ENCODE measurements around the gene FMNL2.

FMNL2 gene

DNA sequence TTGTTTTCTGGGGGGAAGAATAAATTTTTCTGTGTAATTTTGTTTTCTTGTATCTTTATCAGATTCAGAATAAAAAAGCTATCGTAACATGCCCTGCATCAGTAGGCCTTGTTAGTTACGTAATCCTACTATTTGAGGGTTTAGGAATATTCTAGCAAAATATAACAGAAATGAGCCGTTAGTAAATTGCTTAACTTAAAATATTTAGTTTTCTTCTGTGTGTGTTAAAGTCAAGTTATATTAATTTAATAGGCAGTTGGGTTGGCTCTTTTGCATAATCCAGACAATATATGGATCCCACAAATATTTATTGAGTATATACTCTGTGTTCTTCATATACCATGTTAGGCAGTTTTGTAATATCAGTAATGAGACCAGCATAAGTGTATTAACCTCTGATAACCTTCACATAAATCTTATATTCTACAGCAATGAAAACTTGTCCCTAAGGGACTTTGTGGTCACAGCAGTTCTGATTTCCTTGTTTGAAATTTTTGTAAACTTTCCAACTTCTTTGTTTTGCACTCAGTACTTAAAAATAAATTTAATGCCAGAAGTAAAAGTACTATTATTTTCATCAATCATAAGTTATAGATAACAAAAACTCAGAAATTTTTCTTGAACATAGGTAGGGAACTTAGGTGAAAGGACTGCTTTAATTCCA is 151.9 kb downstream of the FMNL2 start:
- in situ Hi-C loops (cut with HindIII; ENCODE audit: low sequenced_read_pairs) = loop anchor here (10.0 kb wide), 1 partner anchor 132 kb away; no protein-coding TSS in a partner anchor

DNA sequence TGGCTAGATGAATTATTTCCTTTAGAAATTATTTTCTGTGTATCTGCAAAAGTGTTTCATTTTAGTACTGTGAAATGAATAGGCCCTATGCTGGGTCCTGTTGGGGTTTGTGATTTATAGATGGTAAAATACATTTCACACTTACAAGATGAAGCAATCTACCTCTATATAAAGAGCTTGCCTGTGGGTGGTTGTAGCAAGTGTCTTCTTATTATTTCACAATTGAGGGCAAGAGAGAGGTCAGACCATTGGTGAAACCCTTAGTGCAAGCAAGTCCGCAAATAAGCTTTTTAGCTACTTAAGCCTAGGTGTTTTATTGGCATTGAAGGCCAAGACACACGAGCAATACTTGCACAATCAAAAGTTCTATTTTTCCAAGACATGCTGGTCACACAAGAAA is 153.1 kb downstream of the FMNL2 start:
- in situ Hi-C loops (cut with HindIII; ENCODE audit: low sequenced_read_pairs) = loop anchor here (10.0 kb wide), 1 partner anchor 133 kb away; no protein-coding TSS in a partner anchor

DNA sequence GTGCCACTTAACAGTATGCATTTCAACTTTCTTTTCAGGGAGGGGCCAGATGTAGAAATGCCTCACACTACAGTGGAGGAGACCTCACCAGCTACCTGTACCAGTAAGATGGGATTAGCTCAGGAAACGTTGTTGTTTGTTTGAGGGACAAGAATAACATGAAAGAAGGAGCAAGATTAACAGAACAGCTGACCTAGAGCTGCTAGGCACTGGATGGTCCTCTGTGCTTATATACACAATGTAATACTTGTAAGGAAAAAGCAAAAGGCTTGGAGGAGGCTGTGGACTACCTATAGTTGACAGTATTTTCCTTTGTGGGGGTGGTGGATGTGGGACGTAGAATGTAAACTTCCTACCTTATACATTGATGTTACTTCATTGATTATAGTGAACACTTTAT is 154.4 kb downstream of the FMNL2 start:
- in situ Hi-C loops (cut with HindIII; ENCODE audit: low sequenced_read_pairs) = loop anchor here (10.0 kb wide), 1 partner anchor 135 kb away; no protein-coding TSS in a partner anchor

DNA sequence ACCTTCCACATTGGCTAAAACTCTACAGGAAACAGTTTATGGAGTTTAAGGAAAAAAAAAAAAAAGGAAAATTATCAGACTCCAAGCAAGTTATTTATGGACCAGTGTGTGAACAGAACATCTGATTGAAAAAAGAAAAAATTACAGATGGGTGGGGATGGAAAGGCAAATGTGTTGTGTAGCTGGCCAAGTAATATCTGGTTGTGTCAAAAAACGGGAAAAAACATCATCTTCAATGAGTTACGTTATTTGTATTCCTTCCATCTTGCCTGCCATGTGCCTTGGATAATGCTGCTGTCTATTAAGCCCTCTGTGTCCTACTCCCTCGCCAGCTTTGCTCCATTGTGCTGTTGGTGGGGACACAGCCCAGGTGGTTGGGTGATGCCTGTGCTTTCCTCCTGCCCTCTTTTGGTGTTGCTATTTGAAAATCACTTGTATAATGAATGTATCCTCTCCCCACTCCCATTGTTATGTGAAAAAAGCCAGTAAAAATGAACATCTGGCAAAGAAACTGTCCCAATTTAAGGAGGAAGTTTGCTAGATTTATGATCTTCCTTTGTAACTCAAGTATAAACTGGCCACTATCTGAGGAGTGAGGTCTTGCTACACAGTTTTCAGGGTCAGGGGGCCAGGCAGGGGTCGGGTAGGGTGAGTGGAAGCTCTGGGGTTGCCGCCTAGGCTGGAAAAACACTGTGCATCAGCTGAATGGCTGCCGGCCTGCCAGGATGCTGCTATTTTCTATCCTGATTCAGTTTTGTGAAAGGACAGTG is 155.9 kb downstream of the FMNL2 start:
- in situ Hi-C loops (cut with HindIII; ENCODE audit: low sequenced_read_pairs) = no loop called here

DNA sequence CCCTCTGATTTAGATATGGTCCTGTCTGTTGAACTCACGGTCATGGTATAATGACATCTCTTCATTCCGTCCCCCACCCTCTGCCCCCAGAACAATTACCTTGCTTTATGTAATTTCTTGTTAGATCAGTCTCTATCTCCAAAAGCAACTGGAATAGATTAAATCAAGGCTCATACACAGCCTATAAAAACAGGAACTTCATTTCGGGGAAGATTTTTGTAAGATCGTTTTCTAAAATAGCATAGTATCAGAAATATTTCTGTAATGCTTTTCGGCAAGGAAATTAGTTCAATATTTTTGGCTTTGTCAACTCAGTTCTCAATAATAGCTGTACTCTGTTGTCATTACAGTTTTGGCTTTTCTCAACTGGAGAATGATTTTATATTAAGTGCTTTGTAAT is 157.2 kb downstream of the FMNL2 start:
- in situ Hi-C loops (cut with HindIII; ENCODE audit: low sequenced_read_pairs) = no loop called here

DNA sequence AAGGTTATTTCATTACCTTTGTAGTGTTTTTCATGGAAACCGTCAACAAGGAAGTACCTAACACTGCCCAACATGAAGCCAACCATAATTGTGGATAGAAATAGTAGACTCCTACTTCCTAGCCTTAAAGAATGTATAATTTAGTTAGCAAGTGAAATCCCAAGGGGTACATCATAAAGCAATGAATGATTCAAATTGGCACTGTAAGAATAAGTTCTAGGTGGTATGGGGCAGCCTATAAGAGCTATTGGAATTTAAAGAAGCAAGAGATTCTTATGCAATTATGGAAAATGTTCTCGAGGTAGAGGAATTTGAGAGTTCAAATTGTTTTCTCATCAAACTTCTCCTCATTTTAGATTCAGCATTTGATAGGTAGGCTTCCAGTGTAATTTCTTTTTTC is 157.9 kb downstream of the FMNL2 start:
- in situ Hi-C loops (cut with HindIII; ENCODE audit: low sequenced_read_pairs) = no loop called here

DNA sequence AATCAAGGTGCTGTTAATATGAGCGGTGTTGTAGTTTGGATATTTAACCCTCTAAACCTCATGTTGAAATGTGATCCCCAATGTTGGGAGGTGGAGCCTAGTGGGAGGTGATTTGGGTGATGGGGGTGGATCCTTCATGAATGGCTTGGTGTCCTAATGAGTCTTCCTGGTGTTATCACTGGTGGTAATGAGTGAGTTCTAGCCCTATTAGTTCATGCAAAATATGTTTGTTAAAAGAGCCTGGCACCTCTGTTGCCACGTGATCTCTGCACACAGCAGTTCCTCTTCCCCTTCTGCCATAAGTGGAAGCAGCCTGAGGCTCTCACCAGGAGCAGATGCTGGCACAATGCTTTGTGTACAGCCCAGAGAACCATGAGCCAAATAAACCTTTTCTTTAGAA is 158.4 kb downstream of the FMNL2 start:
- in situ Hi-C loops (cut with HindIII; ENCODE audit: low sequenced_read_pairs) = no loop called here

DNA sequence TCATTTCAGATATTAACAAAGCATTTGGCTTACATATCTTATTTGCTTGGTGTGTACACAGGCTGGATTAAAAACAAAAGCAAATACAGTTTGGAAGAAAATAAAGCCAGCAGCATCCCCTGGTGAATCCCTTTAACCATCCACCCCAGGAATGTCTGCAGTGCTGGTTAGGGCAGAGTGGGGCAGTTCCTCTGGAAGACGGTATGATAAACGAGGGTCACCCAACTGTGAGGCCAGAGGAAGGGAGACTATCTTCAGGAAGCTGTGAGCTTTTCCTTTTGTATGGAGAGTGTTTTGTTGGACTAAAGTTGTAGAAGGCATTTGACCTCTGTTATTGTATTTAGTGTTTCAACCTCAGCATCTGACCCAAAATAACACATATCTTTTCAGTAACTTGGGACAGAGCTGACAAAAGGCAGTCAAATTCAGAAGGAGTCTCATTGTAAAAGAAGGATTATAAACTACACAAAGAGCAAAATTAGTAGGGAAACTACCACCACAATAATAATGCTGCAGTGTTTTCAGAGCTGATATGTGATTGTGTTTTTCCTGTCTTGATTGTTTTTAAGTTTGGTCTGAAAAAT is 159.1 kb downstream of the FMNL2 start:
- in situ Hi-C loops (cut with HindIII; ENCODE audit: low sequenced_read_pairs) = no loop called here

DNA sequence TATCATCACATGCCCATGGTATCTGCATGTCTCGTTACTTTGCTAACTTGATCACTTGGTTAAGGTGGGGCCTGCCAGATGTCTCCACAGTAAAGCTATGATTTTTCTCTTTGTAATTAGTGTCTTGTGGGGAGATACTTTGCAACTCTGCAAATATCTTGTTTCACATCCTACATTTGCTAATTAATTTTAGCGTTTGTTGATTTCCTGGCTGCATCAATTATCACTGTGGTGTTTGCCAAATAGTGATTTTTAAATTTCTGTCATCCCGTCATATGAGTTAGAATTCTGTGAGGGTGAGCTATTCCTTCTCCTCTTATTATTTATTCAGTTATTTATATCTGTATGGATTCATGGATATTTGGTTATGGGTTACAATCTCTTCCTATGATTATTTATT is 161.4 kb downstream of the FMNL2 start:
- in situ Hi-C loops (cut with HindIII; ENCODE audit: low sequenced_read_pairs) = no loop called here

DNA sequence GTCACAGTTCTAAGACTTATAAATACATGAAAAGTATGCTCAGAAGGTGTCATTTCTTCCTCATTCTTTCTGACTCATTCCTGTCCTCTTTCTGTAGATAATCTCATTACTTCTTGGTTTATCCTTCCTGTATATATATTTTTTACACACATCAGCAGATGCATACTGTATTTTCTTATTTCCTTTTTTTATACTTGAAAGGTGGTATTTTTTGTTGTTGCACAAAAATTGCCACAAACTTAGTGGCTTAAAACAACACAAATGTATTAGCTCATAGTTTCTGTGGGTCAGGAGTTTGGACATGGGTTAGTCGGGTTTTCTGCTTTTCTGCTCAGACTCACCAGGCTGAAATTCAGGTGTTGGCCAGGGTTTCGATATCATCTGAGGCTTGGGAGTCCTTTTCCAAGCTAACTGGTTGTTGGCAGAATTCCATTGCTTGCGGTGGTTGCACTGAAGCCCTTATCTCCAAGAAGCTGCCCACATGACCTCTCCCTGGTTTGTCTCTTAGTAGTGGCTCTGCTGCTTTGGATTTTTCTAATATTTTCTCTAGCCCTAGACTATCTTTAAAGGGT is 162.6 kb downstream of the FMNL2 start:
- in situ Hi-C loops (cut with HindIII; ENCODE audit: low sequenced_read_pairs) = no loop called here

DNA sequence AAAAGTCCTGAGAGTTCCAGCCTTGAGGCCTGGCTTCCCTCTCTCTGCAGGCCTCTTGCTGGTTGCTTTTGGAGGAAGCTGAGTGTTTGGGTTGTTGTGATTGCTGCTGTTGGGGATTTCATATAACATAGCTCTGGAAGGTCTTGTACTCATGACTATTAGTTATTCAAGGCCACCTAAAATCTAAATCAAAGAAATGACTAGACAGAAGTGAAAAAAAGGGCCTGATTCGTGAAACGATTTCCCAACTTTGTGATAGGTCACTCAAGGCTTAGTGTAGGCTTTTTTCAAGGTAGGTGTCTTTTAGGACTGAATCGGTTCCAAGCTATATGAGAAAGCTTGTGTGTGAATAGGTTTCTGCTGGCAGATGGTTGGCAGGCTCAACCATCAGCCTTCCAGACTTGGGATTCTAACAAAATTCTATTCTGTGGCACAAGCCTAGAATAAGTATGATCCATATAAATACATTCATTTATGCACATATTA is 164.4 kb downstream of the FMNL2 start:
- in situ Hi-C loops (cut with HindIII; ENCODE audit: low sequenced_read_pairs) = no loop called here

DNA sequence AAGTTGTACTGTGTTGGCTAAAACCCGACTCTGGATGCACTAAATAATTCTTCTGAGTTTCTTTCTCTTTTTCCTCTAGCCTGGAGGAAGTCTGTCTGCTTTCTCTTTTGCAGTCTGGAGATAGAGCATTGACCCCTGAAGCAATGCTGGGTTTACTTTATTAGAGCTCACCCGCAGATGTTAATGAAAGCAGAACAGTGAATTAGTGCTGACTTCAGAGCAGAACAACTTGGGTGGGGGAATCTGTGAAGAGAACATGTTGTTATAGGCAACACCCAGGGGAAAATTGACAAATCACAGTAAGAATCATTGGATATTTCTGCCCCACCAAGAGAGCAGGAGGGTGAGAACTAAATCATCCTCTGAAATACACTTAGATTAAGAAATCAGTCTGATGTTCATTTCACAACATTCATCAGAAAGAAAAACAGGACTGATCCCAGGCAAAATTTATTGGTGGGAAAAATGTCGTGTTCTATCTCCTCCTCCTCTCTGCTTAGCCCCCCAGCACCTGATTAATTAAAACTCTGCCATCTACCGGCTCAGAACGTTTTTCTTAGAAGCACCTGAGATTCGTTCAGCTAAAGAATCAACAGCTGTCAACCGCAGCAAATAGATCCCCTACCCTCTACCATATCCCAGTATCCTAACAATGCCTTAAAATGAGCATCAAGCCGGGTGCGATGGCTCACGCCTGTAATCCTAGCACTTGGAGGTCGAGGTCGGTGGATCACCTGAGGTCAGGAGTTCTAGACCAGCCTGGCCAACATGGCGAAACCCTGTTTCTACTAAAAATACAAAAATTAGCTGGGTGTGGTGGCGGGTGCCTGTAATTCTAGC is 165.1 kb downstream of the FMNL2 start:
- in situ Hi-C loops (cut with HindIII; ENCODE audit: low sequenced_read_pairs) = no loop called here

DNA sequence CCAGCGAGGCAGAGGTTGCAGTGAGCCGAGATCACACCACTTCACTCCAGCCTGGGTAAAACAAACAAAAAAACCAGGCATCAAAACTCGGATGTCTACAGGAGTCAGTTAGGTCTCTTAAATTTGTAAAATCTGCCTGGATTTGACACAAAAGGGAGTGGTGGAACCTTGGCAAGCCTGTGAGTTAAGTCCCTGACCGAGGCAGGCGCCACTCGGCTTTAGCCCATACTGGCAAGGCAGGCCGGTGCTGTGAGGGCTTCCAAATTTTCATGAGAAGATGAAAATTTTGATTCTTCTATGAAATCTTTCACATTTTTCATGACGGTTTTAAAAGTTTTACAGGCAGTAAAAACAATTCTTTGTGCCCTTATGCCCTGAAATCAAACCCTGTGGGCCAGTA is 165.8 kb downstream of the FMNL2 start:
- in situ Hi-C loops (cut with HindIII; ENCODE audit: low sequenced_read_pairs) = no loop called here

DNA sequence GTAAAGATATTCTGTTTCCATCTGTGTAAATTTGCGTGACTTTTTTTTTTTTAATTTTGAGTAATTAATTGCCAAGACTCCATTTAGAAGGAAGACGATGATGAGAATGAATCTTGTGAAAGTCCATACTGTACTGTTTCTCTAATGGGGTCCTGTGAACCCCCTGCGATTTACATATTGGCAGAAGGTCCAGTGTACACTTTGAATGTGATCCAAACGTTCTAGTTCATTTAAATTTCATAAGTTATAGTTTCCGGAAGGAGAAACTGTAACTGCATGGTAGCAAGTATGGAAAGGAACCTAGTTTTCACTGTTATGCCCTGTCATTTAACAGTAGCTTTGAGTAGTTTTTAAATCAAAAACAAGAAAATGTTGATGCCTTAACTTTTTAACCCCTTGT is 166.7 kb downstream of the FMNL2 start:
- in situ Hi-C loops (cut with HindIII; ENCODE audit: low sequenced_read_pairs) = no loop called here

DNA sequence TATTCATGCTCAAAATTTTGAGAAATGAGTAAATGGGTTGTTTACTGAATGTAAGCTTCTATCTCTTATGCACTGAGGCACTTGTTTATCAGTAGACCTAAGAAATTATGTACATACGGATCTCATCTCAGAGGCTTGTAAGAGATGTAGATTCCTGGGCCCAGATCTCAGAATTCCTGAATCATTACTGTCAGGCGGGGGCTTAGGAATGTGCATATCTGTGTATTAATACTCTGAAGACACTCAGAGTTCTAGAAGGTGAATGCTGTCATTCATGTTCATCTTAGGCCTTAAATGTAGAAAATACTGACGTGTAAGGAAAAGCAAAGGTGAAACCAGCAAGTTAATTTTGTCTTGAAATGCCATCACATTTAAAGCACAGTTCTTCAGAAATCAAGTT is 169.6 kb downstream of the FMNL2 start:
- in situ Hi-C loops (cut with HindIII; ENCODE audit: low sequenced_read_pairs) = no loop called here

DNA sequence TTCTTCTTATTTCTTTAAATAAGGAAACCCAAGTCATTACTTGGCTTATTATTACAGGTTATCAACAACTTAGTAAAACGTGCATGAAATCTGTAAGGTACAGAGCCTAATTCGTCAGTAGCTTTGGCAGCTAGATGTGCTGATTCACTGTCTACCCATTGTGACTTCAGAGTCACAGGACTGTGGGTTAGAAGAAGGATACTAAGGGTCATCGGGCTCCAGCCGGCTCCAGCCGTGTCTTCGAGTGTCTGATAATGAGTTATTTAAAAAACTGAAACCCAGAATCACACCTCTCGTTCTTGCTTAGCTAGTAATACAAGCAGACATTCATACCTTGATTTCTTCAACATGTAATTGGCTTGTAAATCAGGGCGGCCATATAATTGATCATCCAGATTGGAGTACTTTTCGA is 170.5 kb downstream of the FMNL2 start:
- in situ Hi-C loops (cut with HindIII; ENCODE audit: low sequenced_read_pairs) = no loop called here

DNA sequence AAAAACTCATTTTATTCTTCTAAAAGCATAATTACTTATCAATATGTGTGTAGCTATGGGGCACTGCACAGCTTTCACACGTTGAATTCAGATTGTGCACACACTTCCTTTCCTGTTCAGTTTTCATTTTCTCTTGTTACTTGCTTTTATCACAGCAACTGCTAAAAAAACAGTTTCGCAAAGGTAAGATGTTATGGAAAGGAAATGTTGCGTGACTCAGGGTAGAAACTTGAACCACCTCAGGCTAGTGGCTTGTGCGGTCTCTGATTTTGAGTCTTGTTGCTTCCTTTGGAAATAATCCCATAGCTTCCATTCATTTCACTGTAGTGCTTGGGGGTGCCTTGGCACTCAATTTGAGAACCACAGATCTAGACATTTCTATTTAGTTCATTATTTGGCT is 171.9 kb downstream of the FMNL2 start:
- in situ Hi-C loops (cut with HindIII; ENCODE audit: low sequenced_read_pairs) = no loop called here

DNA sequence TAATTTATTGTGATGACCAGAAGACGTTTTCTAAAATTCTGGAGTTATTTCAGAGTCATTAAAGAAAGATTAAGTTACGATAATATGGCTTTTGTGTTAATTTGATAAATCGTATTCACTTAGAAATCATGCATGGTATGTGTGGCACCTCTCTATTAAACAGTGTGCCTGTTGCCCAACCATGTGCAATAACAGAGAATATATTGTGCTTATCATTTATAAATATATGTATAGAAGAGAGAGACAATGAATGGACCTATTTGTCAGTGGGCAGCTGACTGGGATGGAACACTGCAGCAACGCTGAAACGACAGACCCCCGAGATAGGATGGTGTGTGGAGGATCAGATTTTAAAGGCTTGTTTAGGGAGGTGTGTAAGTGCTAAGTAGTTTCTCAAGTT is 172.9 kb downstream of the FMNL2 start:
- in situ Hi-C loops (cut with HindIII; ENCODE audit: low sequenced_read_pairs) = no loop called here

DNA sequence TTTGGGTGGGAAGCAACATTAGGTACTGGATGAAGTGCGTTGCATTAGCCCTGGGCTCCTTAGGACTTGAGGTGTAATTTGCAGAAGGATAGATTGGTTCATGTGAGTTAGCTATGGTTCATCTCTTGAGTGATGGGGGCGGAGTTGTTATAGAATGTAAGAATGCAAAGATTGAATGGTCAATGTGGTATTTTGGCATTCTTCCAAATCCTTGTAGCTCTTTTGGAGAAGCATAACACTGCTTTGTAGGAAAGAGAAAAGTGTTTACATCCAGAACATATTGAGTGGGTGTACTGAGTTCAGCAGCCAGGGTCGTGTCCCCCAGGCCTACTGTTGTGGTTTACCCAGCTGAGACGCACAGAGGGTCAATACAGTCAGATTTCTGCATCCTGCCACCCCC is 173.5 kb downstream of the FMNL2 start:
- in situ Hi-C loops (cut with HindIII; ENCODE audit: low sequenced_read_pairs) = no loop called here

DNA sequence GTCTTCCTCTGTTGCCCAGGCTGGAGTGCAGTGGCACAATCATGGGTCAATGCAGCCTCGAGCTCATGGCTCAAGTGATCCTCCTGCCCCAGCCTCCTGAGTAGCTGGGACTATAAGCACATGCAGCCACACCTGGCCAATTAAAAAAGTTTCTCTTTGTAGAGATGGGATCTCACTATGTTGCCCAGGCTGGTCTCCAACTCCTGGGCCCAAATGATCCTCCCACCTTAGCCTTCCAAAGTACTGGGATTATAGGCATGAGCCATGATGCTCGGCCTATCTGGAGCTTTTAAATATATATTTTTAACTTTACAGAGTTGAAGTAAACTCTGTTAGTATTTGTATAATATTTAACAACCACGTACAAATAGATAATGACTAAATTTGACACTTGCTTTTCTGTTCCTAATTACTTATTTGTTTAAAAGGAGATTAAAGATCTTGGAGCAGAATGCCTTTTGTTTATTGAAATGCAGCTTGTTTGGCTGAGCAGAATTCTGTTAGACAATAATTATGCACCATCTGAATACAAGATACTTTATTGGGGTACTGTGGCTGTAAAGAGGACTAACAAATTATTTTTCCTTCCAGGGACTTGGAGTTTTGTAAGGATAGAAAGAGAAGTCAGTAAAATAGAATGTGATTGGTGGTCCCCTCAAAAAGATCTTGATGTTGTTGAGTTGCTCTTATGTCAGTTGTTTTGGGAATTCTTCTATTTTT is 175.0 kb downstream of the FMNL2 start:
- in situ Hi-C loops (cut with HindIII; ENCODE audit: low sequenced_read_pairs) = no loop called here
